ENCODE results near the gene SLC2A4RG. TPM values are rescaled to one million over a fixed set of nuclear protein-coding genes. Genes with fewer than 3 reads are reported as not detected.
"Not testable (repeated sequence)": the region's sequence is repeated elsewhere in the genome, so short reads cannot be mapped to it uniquely, and the experiment has no call there.

Gene SLC2A4RG
- polyA plus RNA-seq, 4 donors = 74.0 to 144 (median 117) TPM

DNA sequence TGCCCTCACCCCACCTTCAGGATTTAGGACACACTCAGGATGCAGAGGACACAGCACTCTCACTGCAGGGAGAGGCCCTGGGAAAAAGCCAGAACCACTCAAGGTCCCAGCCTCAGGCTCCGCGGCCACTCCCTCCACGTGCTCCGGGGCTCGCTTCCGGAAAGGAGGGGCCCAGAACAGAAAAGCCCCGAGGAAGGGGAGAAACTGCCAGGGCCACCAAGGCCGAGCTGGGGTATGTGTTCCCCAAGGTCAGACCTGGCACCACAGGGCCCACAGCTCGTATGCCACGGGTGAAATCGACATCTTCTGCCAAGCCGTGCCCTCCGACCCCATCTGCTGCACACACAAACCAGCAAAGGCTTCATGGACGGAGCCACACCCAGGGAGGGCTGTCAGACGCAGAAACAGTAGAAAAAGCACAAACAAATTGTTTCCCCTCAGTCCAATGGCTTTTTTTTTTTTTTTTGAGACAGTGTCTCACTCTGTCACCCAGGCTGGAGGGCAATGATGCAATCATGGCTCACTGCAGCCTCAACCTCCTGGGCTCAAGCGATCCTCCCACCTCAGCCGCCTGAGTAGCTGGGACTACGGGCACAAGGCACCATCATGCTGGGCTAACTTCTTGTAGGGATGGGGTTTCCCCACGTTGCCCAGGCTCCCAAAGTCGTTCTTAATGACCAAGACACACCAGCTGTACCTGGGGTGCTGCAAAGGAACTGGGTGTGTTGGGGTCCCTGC, 33.4 kb downstream of the SLC2A4RG start:
- DNase-seq (ENCODE audit: low read depth in 4 of 4, low spot score in 2 of 4) = no peak

DNA sequence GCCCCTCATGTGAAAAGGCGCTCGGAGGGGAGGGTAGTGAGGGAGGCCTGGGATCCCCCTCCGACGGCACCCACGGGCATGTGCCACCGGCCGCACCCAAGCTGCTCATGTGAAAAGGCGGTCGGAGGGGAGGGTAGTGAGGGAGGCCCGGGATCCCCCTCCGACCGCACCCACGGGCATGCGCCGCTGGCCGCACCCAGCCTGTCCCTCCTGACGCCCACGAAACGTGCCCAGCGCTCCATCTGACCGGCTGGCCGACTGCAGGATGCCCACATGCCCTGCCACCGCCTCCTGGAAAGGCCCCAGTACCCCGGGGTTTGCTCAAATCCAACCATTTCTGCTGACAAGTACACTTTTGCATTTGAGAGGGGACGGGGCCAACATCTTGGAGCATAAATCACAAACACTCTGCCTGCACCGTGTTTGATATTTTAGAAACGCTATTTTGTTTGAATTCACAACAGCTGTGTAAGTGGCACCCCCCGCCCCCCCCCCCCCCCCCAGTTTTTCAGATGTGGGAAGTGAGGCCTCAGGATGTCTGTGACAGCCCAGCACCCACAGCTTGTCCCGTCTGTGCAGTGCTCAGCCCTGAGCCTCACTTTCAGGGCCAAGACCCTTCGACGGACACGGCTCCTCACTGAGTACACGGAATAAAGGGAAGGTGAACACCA, 34.1 kb downstream of the SLC2A4RG start:
- DNase-seq (ENCODE audit: low read depth in 4 of 4, low spot score in 2 of 4) = no peak

DNA sequence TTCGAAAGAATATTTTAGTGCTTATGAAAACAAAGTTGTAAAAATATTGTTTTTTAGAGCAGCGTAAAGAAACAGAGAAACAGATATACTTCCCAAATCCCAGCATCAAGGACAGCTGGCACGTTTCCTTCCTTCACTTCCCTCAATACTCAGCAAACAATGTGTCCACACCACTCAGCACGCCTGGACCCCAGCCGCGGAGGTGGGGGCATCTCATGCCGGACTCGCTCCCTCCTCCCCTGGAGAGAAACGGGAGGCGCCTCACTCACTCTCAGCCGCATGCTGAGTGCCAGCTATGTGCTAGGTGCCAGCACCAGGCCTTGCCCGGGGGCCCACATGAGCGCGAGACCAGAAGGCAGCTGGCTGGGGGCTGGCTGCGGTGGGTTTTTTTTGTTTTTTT, 34.7 kb downstream of the SLC2A4RG start:
- no peak for DNase-seq (ENCODE audit: low read depth in 4 of 4, low spot score in 2 of 4)

DNA sequence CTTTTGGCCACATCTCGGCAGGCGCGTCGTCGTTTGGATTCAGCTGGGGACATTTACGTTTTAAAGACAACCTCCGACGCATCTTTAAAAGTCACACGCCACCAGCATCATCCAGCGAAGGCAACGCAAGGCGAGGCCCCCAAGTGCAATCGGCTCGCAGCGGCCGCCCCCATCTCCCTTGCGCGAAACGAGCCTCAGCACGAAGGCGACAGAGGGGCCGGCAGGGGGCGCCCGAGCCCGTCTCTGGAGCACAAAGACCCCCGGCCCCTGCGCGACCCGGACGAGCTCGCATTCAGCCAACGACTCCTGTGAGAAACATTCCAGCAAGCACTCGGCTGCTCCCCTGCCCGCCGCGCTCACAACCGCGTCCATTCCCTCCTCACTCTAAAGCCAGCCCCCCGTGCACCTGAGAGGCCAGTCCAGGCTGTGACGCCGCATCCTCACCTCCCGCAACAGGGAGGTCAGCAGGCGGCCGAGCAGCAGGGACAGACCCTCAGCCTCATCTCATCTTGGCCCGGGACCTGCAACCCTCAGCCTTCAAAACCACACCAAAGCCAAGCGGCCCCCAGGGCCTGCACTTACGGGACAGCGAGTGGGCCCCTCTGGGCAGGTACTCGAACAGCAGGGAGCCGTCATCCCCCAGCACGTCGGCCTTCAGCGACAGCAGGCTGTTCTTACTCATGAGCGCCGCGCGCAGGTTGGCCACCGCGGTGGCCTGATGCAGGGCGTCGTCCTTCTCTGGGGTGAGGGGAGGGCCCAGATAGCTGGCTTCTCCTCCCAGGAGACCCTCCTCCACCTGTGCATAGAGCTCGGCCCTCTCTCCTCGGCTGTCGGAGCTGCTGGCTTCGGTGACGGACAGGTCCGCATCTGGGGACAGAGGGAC, 35.8 kb downstream of the SLC2A4RG start:
- peak in 3 of 4 donors; percentile 66 to 78 (median 69) for DNase-seq (ENCODE audit: low read depth in 4 of 4, low spot score in 2 of 4)

DNA sequence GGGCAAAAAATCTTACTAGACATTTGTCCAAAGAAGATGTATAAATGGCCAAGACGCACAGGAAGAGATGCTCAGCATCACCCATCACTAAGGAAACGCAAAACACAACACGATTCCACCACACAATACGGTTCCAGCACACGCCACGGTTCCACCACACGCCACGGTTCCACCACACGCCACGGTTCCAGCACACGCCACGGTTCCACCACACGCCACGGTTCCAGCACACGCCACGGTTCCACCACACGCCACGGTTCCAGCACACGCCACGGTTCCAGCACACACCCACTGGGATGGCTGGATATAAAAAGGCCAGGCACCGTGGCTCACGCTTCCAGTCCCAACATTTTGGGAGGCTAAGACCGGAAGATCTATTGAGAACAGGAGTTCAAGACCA, 37.3 kb downstream of the SLC2A4RG start:
- not testable (repeated sequence) for DNase-seq (ENCODE audit: low read depth in 4 of 4, low spot score in 2 of 4)

DNA sequence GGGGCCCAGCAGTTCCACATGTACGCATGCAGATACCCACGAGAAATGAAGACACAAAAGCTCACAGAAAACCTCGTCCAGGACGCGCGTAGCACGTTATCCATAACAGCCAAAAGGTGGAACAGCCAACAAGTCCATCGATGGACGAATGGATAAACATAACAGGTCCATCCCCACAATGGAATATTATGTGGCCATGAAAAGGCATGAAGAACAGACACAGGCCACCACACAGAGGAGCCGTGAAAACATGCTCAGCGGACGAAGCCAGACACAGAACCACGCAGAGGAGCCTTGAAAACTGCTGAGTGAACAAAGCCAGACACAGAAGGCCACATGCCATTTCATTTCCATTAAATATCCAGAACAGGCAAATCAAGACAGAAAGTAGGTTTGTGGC, 38.0 kb downstream of the SLC2A4RG start:
- DNase-seq (ENCODE audit: low read depth in 4 of 4, low spot score in 2 of 4) = no peak

DNA sequence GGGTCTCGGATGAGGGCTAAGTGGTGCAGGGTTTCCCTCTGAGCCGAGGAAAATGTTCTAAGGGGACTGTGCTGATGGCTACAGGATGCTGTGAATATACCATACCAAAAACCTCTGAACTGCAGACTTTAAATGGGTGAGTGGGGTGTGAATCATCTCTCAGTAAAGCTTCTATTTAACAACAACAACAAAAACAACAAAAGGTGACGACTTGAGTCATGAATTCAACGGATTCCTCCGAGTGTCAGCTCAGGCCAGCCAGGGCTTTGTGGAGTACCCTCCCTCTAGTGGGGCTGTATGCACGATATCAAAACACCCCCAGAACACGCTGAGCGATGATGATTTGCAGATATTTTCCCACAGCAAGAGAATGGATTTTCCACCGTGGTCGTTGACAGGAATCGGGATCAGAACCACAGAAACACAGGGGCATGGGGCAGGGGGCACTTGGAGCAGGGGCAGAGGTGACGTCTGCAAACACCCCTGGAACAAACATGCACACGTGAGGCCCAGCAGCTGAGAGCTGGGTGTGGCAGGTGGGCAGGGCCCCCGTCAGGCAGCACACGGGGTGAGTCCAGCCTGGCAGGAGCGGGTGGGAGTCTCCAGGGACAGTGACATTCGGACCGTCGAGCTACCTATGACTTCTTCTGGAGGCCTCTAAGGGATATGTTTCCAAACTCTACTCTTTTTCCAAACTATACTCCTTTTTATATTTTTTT, 38.6 kb downstream of the SLC2A4RG start:
- DNase-seq (ENCODE audit: low read depth in 4 of 4, low spot score in 2 of 4) = no peak

DNA sequence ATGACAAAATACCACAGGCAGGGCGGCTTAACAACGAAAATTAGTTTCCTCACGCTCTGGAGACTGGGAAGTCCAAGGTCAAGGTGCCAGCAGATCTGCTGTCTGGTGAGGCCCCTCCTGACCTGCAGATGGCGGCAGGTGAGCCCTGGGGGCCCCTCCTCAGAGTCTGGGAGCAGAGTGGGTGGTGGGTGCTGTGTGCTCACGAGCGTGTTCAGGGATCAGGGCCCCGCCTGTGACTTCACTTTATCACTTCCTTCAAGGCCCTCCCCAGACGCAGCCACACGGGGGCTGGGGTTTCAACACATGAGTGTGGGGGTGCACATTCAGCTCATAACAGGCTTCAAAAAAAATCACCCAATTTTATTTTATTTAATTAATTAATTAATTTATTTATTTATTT, 39.3 kb downstream of the SLC2A4RG start:
- DNase-seq (ENCODE audit: low read depth in 4 of 4, low spot score in 2 of 4) = no peak

DNA sequence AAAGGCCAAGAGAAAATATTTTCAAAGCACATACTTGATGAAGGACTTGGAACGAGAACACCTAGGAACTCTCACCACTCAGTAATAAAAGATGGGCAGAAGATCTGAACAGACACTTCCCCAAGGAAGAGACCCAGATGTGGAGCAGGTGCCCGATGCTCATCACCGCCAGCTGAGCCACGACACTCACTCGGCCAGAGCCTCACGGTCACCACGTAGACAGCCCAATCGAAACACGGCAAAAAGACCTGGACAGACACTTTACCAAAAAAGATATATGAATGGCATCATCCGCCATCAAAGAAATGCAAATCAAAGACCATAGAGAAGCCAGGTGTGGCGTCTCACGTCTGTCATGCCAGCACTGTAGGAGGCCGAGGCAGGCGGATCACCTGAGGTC, 41.6 kb downstream of the SLC2A4RG start:
- no peak for DNase-seq (ENCODE audit: low read depth in 4 of 4, low spot score in 2 of 4)

DNA sequence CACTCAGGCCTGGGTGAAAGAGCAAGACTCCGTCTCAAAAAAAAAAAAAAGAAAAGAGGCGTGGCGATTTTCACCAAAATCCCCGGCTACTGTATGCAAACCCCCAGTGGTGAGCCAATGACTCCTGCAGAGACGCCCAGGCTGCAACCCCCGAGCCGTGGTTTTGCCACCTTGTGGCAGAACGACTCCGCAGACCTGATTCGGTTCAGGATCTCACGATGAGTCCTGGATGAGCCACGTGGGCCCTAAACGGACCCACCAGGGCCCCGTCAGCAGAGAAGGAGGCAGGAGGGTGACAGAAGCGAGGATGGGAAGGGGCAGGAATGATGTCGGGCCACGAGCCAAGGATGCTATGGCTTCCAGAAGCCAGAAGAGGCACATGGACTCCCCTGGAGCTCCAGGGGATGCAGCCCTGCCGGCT, 42.5 kb downstream of the SLC2A4RG start:
- DNase-seq (ENCODE audit: low read depth in 4 of 4, low spot score in 2 of 4) = no peak

DNA sequence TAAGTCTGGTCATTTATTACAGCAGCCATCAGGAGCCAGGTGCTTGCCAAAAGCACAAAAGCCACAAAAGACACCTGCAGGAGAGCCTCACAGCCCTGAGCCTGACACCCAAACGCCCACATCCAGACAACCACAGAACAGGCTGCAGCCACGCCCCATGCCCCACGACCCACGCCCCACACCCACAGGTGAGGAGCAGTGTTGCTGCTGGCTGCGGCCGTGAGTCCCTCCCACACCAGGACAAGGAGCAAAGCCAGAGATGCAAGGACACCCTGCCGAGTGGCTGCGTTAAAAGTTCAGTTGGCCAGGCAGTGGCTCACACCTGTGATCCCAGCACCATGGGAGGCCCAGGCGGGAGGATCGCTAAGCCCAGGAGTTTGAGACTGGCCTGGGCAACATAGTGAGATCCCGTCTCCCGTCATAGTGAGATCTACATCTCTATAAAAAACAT, 43.0 kb downstream of the SLC2A4RG start:
- no peak for DNase-seq (ENCODE audit: low read depth in 4 of 4, low spot score in 2 of 4)

DNA sequence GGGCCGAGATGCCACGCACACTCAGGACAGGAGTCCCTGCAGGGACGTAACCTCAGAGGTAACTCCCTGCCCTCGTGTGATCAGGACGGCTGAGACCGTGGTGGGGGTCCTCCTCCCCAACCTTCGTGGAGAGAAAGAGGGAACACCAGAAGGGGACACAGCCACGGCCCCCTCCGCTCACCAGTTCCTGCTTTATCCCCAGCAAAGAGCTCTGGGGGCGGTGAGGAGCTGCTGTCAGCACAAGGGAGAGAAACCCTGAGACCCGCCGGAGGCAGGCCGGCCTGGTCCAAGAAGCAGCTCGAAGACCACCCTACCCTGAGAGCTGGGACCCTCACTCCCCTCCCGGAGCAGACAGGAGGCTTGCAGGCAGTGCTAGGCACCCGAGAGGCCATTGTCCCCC, 44.4 kb downstream of the SLC2A4RG start:
- DNase-seq (ENCODE audit: low read depth in 4 of 4, low spot score in 2 of 4) = no peak

DNA sequence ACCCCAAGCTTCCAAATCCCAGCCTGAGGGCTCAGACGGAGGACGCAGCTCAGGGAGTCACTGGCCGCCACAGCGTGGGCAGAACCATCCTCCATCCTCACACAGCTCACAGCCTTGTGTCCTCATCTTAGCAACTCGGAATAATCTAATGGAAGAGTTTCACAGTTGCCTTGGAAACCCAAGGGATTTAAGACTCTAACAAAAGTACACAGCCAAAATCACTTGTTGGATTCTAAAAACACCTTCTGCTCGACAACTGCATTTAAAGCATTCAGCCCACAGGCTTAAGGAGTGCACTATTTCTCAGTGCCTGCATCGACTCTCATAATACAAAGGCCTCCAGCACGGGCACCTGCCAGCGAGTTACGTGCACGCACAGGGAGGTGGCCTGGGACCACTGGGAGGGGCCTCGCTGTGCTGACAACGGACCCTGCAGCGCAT, 46.1 kb downstream of the SLC2A4RG start:
- DNase-seq (ENCODE audit: low read depth in 4 of 4, low spot score in 2 of 4) = no peak

DNA sequence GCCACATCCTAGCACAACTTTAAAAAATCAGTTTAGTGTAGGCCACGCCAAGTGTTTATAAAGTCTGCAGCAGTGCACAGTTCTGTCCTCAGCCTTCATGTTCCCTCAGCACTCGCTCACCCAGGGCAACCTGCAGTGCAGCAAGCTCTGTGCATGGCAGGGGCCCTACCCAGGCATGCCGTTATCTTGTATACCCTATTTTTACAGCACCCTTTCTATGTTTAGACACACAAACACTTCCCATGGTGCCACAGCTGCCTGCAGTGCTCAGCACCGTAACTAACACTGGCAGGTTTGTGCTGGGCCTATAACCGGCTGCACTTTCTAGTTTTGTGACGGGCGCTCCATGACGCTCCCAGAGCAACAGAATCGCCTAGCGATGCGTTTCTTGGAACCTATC, 47.7 kb downstream of the SLC2A4RG start:
- DNase-seq (ENCODE audit: low read depth in 4 of 4, low spot score in 2 of 4) = no peak

DNA sequence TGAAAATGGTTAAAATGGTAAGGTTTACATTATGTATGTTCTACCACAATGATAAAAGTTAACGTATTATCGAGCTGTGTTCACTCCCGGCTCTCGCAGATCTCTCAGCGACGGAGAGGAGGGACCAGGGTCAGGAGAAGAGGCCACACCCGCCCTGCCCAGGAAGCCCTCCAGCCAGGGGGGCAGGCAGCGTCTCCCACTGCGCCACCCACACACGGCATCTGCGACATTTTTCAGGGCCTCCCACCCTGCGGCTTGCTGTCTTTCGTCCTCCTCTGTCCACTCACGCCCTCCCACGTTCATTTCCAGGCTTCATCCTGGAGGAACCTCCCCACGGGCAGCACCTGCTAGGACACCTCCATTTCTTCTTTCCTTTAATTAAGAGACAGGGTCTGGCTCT, 48.2 kb downstream of the SLC2A4RG start:
- no peak for DNase-seq (ENCODE audit: low read depth in 4 of 4, low spot score in 2 of 4)

DNA sequence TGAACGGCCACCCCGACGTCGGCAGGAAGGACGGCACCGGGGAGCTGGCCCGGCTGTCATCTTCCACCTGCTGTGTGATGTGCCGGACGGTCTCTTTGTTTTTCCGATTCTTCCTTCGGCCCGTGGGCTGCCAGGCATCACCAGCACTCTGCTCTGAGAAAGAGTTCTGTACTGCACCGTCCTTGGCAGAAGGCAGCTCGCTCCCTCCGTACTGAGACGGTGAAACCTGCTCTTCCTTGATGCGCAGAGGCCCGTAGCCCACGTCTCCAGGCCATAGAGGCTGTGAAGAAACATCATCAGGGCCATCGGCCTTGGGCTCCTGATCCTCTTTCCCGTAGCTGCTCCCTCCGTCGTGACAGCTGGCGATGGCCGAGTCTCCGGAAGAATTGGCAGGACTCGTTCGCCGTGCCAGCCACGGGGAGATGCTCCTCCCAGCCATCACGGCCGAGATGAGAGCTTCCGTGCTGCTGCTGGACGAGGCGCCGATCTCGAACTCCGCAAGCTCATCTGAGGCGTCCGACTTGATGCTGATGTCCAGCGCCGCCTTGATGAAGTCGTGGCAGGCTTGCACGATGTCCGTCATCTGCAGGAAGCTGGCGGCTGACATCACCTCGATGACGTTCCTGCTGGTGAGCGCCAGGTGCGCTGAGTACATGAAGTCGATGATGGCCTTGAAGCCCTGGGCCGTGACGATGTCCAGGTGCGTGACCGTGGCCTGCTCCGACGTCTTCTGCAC, 50.4 kb downstream of the SLC2A4RG start:
- DNase-seq (ENCODE audit: low read depth in 4 of 4, low spot score in 2 of 4) = no peak

DNA sequence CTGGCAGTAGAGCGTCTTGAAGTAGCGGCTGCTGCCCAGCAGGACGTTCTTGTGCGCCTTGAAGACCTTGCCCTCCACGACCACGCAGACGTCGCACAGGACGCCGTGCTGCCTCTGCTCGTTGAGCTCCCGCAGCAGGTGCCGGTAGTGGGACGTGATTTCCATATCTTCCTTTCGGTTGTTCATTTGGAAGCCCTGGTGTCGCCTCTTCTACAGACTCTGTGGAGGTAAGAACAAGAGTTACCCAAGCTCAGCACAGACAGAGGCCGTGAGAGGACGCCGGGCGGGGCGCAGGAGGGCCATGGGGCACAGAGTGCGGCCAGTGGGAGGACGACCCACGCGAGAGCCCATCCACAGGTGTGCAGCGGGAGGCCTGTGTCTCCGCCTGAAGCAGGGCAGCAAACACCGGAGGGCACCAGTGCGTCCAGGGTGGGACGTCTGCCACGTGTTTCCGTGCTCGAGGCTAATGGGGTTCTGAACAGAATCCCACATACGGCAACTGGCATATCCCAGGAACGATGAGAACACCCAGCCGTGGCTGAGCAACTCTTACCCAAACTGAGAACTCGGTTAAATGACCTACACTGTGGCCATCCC, 51.1 kb downstream of the SLC2A4RG start:
- no peak for DNase-seq (ENCODE audit: low read depth in 4 of 4, low spot score in 2 of 4)

DNA sequence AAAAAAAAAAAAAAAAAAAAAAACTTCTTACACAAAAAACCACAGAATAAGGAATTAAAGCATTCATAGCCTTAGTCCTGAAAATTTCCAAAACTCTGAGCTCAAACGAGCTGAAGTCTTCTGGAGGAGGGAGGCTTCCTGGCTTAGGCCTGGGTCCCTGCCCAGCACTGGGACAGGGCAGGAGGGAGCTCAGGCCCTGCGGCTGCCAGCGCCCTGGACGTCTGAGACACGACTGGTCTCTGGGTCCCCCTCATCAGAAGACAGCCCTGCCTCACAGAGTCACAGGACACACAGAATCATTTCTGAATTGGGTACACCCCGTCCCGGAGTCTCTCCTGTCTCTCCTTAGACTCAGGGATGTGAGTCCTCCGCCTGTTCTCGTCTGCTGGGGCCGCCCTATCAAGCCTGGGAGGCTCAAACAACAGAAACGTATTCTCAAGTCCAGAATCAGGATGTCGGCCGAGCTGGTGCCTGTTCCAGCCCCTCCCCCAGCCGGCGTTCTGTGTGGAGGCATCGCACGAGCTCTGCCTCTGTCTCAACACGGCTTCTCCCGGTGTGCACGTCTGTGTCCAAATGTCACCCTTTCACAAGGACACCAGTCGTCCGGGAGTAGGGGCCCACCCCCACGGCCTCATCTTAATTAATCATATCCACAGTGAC, 52.1 kb downstream of the SLC2A4RG start:
- DNase-seq (ENCODE audit: low read depth in 4 of 4, low spot score in 2 of 4) = peak in 1 of 4 donors; percentile 11

DNA sequence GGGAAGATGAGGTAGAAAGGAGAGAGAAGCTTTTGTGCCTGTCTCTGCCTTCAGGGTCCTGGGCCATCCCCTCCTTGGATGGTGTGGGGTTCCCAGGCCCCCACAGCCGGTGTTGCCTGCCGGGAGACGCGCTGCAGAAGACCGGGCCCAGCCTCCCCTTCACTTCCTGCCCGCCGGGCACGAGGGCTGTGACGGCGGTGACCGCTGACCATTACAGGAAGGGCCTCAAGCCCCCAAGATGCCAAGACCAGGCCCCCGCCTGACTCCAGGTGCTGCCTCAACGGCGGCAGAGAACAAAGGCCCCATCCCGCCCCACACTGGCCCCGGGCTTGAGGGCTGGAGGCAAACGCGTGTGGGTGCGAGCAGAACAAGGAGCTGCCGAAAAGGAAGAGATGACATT, 53.3 kb downstream of the SLC2A4RG start:
- no peak for DNase-seq (ENCODE audit: low read depth in 4 of 4, low spot score in 2 of 4)
